NCI-H2107 treated with DMSO at 0.1 percent for 48 hours (cell line): ENCODE data around the gene LSP1.
"Not testable (repeated sequence)": the region's sequence is repeated elsewhere in the genome, so short reads cannot be mapped to it uniquely, and the experiment has no call there.

Experiments
- DNase-seq: peaks from one replicate; lab custom pipeline; 2025; ENCODE audit not compliant: unreplicated experiment; lab: John Stamatoyannopoulos, UW

The LSP1 gene

DNA sequence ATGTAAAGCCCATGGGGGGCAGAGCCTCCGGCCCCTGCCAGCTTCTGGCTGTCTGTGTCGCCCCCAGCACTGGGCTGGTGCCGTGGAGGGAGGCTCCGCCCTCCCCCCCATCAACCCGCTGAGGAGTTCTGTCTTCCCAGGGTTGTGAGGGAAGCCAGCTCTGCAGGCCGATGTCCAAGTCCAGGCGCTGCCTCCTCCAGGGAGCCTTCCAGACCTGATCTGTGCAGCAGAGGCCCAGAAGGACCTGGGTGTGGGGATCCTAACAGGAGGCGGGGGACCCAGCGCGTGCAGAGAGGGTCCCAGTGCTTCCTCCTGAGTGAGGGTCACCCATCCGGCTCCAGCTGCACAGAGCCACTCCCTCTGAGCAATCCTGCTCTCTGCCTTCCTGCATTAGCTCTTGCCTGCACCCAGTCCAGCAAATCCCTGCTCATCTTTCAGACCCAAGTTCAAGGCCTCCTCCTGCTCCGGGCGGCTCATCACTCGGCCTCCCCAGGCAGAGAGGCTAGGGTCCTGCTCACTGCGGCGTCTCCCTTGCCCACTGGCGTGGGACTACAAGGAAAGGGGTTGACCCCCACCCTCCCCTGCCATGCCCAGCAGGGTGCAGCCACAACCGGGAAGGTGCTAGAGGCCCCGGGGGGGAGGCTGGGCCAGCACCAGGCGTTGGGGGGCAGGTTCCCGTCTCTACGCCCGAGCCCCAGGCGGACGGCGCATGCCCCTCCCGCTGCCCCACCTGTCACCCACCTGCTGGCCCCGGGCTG is 22.4 kb downstream of the LSP1 start:
- DNase-seq: no peak

DNA sequence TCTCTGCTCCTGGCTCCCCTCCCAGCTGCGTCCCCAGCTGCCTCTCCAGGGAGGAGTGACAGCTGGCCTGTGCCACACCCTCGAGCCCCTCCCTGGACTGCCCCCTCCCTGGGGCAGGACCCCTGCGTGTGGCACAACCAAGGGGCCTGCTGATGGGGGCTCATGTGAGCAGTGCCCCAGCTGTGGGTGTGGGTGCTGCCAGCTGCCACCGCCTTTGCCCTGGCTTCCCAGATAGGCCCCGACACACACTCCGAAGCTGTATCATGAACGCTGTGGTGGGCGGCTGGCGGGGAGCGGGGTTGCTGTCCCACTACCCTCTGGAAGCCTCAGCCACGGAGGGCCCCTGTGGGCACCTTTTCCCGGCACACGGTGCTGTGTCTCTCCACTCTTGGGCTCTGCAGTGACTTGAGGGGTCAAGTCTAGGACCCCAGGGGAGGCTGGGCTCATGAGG is 23.0 kb downstream of the LSP1 start:
- not testable (repeated sequence) for DNase-seq

DNA sequence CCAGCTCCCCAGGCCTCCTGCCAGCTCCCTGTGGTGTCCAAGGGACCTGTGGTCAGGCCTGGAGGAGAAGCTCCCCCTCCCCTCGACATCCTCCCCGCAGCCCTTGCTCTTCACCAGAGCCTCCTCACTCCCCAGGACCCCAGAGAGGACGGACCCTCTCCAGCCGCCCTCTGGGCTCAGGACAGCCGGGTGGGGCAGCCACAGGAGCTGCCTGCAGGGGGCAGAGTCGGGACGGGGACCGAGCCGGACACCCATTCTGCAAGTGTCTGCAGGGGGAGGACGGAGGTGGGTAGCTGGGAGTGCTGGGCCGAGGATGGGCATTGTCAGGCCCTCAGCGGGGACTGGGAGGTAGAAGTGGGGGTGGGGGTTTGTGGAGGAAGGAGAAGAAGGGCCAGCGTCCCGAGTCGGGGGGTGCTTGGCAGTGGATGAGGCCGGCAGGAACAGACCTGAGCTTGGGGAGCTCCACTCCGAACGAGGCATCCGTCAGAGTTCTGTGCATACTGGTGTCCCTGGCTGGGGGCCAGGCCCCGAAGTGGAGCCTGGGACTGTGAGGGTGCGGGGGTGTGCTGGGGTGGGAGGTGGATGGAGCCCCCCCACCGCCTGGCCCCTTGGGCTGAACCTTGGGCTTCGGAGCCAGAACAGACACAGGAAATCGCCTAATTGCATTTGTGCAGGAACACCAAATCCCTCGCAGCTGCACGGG is 23.6 kb downstream of the LSP1 start:
- DNase-seq: no peak

DNA sequence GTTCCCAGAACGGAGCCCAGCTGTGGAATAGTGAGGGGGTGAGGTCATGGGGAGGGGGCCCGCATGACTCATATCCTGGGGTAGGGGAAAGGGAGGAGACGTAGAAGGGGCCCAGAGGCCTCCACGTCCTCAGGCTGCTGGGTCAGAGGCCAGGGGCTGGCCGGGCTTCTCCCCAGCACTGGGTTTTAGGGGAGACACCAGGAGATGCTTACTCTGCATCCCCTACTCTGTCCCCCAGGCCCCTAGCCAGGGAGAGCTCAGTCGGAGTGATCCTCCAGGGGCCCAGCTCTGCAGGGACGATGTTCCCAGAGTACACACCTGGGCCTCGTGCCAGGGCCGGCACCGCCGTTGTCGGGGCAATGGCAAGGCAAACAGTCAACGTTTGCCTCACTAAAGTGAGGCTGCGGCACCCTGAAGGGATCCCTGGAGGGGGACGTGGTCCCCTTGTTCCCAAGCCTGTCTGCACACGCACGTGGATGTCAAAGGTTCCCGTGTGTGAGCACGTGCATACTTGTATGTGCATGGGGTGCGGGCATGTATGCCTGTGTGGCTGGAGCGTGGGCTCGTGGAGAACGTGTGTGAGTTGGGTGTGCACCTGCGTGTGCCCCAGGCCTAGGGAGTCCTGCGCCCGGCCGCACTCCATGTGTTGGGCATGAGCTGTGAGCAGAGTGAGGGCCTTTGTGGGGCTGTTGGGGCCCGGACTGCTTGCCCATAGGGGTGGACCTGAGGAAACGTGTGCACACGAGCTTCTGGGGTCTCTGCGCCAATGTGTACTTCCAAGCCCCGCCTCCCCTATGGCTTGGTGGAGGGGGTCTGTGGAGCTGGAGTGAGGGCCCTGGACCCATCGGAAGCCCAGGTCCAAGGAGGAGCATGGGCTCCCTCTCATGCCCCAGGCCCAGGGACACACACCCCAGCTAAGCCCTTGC is 24.6 kb downstream of the LSP1 start:
- no peak for DNase-seq

DNA sequence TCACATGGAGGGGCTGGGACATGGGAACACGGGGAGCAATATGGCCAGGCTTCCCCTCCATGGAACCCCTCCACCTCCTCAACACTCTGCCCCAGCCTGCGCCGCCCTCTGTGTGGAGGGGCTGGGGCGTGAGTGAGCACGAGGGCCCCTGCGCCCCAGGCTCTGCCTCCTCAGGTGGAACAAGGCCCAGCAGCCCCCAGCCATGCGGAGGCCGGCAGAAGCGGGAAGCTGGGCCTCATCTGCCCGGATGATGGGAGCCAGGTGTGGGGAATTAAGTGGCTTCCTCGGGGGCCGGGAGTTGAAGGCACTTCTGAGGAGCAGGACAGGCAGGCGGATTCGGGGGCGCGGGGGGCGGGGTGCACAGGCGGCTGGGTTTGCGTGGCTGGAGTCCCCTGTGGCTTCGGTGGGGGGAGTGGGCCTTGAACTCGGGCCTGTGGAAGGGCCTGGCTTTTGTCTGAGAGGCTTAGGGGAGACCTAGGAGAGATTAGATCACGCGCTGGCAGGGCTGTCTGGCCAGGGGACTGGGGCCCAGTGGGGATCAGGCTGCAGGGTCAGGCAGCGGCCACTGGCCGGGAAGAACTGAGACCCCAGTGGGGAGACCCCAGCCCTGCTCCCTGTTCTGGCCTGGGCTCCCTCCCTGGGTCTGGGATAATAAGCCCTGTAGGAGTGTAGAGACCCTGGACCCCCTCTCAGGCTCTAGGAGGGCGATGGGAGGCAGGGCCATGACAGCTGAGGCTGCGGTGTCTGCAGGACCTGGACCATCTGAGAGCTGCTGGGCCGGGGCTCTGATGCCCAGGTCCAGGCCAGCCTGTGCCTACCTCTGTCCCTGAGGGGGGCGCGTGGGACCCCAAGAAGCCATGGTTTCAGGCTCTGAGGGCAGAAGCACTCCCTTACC is 25.5 kb downstream of the LSP1 start:
- no peak for DNase-seq

DNA sequence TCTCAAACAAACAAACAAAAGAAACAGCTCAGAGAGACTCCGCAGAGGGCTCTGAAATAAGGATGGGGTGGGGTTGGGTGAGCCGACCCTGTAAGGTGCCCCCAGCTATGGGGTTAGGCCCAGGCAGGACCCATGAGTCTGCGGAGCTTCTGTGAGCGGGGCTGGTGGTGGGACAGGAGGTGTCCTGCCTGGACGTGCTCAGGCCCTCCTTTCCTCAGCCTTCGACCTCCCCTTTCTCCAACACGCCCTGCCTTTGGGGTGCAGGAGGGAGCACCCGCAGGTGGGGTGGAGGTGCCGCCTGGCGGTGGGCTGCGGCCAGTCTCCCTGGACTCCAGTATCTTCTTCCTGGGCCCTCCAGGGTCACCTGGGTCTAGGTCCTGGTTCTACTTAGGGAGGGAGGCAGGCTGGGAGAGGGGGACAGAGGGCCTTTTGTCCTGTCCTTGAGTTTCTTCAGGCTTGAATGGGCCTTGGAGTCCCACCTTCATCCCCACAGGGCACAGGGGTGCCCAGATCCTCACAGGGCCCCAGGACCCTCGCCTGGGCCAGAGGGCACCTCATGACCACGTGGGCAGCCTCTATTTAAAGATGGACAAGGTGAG is 26.6 kb downstream of the LSP1 start:
- DNase-seq: no peak

DNA sequence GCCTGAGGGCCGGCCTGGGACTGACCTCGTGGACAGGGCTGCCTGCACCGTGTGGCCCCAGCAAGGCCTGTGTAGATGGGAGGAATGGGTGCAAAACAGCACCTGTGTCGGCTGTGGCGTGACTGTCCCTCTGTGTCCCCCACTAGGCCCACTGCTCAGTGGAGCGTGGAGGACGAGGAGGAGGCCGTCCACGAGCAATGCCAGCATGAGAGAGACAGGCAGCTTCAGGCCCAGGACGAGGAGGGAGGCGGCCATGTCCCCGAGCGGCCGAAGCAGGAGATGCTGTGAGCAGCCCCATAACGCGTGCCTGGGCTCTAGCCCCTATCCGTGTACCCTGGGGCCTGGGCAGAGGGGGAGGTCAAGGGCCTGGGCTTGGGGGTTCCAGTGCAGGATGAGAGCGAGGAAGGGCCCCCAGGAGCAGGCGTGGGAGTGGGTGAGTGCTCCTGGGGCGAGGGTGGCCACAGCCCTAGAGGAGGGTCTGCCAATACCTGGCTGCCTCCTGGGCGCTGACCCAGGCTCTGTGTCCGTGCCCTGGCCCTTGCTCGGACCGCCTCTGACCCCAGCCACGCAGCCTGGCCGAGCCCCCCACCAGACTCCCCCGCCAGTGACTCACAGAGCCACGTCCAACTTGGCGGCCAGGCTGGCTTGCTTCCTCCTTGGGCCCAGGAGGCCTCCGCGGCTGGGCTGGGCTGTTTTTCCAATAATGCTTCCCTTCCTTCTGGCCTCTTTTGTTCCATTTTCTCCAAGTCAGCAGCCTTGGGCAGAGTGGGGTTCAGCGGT is 27.2 kb downstream of the LSP1 start:
- DNase-seq: no peak

DNA sequence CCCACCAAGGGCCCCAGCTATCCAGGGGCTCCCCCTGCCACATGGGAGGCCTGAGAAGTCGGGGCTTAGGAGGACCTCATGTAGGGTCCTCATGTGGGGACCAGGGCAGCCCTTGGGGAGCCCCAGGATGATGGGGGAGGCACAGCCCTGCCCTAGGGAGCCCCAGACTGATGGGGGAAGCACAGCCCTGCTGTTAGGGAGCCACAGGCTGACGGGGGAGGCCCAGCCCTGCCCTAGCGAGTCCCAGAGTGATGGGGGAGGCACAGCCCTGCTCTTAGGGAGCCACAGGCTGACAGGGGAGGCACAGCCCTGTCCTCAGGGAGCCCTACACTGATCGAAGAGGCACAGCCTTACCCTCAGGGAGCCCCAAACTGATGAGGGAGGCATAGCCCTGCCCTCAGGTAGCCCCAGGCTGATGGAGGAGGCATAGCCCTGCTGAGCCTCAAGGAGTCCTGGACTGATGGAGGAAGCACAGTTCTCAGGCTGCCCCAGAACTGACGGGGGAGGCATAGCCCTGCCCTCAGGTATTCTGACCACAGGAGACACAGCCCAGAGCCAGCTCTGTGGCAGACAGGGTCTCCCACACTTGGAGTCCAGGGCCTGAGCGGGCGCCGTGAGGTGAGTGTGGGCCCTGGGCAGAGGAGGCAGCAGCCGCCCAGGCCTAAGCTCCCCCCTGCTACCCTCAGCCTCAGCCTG is 28.0 kb downstream of the LSP1 start:
- no peak for DNase-seq

DNA sequence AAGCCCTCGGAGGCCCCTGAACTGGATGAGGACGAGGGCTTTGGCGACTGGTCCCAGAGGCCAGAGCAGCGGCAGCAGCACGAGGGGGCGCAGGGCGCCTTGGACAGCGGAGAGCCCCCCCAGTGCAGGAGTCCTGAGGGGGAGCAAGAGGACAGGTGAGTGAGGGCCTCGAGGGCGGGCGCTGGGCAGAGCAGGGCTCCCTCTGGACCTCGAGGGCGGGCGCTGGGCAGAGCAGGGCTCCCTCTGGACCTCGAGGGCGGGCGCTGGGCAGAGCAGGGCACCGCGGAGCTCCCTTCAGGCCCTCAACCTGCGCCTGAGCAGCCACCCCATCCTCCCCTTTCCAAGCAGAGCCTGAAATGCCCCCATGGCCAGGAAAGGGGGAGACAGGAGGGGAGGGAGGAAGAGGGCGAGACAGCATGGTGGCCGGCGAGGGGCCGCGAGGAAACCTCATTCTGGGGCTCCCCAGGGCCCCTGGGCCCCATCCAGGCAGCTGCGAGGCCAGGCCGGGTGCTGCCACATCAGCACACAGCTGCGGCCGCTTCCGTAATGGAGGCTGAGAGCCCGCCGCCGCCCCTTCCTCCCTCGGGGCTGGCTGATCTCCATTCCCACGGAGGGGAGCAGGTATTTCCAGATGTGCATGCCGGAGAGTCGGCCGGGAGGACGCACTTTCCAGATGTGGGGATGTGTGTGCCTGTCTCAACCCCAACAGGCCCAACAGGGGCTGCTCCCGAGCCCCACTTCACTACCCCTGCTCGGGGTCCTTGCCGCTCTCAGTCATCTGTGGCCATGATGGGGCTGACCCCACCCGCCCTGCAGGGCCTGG is 28.8 kb downstream of the LSP1 start:
- no peak for DNase-seq

DNA sequence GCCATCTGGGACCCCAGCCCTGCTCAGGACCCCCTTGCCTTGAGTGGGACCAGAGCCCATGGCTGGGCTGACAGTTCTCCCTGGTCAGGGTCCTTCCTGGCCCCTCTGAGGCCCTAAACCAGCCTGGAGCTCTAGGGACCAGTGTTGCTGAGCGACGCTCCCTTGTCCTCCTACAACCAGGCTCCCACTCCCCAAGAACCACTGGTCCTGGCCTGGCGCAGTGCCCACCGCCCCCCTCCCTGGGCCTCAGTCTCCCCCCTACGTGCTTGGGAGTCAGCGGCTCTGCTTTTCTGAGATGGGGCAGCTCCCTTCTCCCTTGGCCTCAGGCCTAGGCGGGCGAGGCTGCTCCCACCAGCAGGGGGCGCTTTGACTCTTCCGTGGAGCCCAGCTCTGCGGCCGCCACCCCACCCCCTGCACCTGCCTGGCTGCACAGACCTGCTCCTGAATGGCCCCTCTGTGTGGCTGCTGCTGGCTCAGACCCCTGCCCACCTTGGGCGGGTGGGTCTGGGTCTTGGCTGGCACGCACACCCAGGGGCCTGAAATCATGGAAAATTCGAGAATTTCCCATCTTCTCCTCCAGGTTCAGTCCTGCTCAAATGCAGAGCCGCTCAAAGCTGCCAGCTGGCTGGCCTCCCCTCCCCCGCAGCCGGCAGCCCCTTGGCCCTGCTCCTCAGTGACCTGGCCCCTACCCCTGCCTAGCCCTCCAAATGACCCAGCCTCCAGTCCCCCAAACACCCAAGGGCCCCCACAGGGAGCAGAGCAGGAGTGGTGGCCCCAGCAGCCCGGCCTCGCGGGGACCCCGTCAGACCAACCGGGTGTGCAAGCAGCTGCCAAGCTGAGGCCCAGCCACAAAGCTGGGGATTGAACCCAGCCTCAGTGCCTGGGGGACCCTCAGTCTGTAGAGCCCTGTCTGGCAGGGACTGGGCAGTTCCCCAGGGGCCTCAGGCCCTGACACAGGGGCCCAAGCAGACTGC is 29.7 kb downstream of the LSP1 start:
- peak; percentile 54 for DNase-seq

DNA sequence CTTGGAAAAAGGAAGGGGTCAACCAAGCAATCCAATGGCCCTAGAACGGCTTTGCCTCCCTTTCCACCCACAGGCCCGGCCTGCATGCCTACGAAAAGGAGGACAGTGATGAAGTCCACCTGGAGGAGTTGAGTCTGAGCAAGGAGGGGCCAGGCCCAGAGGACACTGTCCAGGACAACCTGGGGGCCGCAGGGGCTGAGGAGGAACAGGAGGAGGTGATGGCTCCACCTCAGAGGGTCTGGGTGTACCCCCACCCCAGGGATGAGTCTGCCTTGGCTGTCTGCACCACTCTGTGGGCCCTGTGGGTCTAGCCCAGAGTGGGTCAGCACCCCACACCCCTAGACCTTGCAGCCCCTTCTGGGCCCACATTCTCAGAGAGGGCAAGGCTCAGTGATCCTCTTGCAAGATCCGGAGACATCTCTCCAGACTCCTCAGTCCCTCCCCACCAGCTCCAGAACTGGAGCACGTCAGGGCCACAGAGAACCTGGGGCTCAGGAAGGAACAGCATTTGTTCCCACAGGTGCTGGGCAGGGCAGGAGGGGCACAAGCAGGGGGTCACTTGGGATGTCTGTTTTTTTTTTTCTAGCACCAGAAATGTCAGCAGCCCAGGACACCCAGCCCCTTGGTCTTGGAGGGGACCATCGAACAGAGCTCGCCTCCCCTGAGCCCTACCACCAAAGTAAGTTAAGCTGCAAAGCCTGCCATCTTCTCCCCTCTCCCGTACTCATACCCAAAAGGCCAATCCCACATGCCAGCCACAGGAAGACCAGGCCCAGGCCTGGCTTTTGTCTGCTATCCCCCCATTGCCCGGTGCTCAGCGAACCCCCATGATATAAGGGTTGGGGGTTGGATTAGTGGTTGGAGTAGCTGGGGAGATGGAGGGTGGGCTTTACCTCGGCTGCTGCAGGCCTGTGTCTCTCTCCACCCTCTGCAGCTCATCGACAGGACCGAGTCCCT is 30.7 kb downstream of the LSP1 start:
- DNase-seq: no peak

DNA sequence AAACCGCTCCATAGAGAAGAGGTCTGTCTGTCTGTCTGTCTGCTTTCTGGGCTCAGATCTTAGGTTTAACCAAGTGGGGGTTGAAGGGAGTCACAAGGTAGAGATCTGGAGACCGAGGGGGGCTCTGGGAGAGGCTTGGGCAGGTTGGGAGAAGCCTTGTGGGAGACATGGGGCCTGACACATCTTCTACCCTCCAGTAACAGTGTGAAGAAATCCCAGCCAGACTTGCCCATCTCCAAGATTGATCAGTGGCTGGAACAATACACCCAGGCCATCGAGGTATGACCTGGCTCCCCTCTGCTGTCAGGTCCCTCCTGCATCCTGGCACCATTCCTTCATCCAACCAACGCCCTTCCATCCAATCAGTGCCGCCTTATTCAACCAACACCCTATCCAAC is 31.4 kb downstream of the LSP1 start:
- DNase-seq: no peak

DNA sequence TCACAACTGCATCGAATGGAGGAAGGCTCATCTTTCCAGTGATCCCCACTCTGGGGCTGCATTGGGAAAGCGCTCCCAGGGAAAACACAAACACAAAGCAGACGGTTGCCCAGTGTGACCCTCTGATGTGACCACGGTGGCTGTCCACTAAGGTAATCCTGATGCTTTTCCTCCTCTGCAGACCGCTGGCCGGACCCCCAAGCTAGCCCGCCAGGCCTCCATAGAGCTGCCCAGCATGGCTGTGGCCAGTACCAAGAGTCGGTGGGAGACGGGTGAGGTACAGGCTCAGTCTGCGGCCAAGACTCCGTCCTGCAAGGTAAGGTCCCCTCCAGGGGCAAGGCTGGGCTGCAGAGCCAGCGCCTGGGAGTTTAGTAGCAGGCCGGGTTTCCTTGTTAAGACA is 33.7 kb downstream of the LSP1 start:
- DNase-seq: not testable (repeated sequence)

DNA sequence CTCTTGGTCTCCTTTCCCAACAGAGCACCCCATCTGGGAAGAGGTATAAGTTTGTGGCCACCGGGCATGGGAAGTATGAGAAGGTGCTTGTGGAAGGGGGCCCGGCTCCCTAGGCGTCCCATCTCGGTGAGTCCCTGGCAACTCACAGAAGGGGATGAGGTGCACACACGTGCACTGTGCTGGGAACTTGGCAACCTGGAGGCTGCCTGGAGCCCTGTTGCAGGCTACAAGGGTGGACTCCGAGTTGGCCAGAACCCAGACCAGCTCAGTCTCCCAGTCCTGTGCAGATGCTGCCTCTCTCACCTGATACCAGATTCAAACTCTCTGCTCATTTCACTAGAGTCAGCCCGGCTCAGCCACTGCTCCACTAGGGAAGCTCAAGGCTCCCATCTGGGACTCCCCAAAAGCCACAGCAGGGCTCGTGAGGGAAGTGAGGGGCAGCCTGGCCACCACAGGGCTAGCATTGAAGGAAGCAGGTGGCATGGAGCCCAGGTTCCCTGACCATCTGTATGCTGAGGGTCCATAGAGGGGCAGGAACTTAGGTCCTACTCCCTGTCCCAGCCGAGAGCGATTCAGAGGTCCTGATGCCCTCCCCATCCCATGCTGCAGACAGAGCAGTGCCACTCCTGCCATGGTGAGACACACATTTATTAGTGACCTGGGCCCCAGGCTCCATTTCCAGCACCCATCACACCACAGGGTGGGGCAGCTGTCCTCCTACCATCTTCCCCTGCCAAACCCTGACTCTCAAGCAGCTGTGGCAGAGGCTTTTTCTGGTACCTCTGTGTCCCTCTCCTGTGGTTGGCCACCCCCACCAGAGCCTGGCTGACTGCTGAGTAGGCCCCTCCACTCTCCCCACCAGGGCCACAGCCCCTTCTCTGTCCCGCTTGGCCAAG is 34.8 kb downstream of the LSP1 start:
- DNase-seq: no peak

DNA sequence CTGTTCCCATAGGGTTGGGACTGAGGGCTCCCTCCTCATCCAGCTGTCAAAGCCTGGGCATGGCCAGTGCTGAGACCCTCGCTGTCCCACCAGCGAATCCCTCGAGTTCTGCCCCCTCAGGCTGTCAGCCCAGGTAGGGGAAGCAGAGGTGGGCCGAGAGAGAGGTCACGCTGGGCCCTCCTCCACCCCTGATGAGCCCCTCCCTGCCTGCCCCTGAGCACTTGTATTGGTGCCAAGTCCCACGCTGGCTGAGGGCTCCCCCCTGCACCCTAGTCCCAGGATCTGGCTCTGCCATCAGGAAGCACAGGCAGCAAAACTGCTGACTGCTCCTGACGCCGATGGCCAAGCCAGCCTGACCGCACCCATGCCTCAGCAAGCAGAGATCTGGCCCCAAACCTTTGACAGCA is 35.5 kb downstream of the LSP1 start:
- no peak for DNase-seq
